HepG2 (cell line): ENCODE data around the gene TMBIM1. TPM values are rescaled to one million over a fixed set of nuclear protein-coding genes. Genes with fewer than 3 reads are reported as not detected.

Source experiments
- ASH2L ChIP-seq: fragments of 300-600, 200-600 bp; sonication (generic); IDR thresholded peaks from 2 replicates; pipeline ENCODE4 v1.7.0; 2017; ENCODE audit warnings: low read depth, mild to moderate bottlenecking, moderate library complexity, mixed read lengths, low read length; ENCODE audit not compliant: insufficient read length
- EHMT2 ChIP-seq: fragments of 200-600 bp; sonication (generic); IDR thresholded peaks from 2 replicates; pipeline ENCODE4 v1.7.0; 2017; ENCODE audit warnings: antibody characterized with exemption, low read depth, low read length, borderline replicate concordance
- FOXK1 ChIP-seq: sonication (generic); formaldehyde crosslinking; IDR thresholded peaks from 2 replicates; pipeline ENCODE4 v1.4.0; 2020; ENCODE audit warnings: low read depth, missing genetic modification reagents, borderline replicate concordance
- KAT7 ChIP-seq: IDR thresholded peaks from 2 replicates; pipeline ENCODE4 v1.6.1; 2018; ENCODE audit warnings: borderline replicate concordance, missing compliant biosample characterization
- MXI1 ChIP-seq: IDR thresholded peaks from 3 replicates; pipeline ENCODE4 v1.6.1; 2012; ENCODE audit warnings: low read depth, low read length, inconsistent platforms, borderline replicate concordance
- PRDM10 ChIP-seq: sonication (generic); formaldehyde crosslinking; IDR thresholded peaks from 2 replicates; pipeline ENCODE4 v1.4.0; 2020; ENCODE audit warnings: low read depth, missing genetic modification reagents
- UBTF ChIP-seq: sonication (generic); formaldehyde crosslinking; IDR thresholded peaks from 2 replicates; pipeline ENCODE4 v1.4.0; 2020; ENCODE audit warnings: mild to moderate bottlenecking, missing genetic modification reagents
- YEATS4 ChIP-seq: sonication (generic); formaldehyde crosslinking; IDR thresholded peaks from 2 replicates; pipeline ENCODE4 v1.4.0; 2020; ENCODE audit warnings: missing genetic modification reagents, borderline replicate concordance
- ZC3H13 ChIP-seq: sonication (generic); formaldehyde crosslinking; IDR thresholded peaks from 2 replicates; pipeline ENCODE4 v1.8.1; 2023; ENCODE audit warnings: mild to moderate bottlenecking, missing genetic modification reagents, moderate library complexity
- ZNF362 ChIP-seq: sonication (generic); formaldehyde crosslinking; IDR thresholded peaks from 2 replicates; pipeline ENCODE4 v1.4.0; 2020; ENCODE audit warnings: missing genetic modification reagents, mild to moderate bottlenecking, borderline replicate concordance
- ZNF496 ChIP-seq: sonication (generic); formaldehyde crosslinking; IDR thresholded peaks from 2 replicates; pipeline ENCODE4 v1.8.1; 2023; ENCODE audit warnings: mild to moderate bottlenecking, moderate library complexity, missing genetic modification reagents; ENCODE audit not compliant: insufficient replicate concordance
- ZNF530 ChIP-seq: sonication (generic); formaldehyde crosslinking; IDR thresholded peaks from 2 replicates; pipeline ENCODE4 v1.5.0; 2020; ENCODE audit warnings: low read depth, mild to moderate bottlenecking, missing genetic modification reagents
- ZNF710 ChIP-seq: sonication (generic); formaldehyde crosslinking; IDR thresholded peaks from 2 replicates; pipeline ENCODE4 v1.5.0; 2020; ENCODE audit warnings: mild to moderate bottlenecking, missing genetic modification reagents, borderline replicate concordance
- ZNF788 ChIP-seq: sonication (generic); formaldehyde crosslinking; IDR thresholded peaks from 2 replicates; pipeline ENCODE4 v1.5.0; 2020; ENCODE audit warnings: mild to moderate bottlenecking, missing genetic modification reagents, borderline replicate concordance
- polyA plus RNA-seq, 8 experiments: library from polyadenylated mRNA; depleted of rRNA in 3 of 8; stranded (reverse) in 7 of 8; unstranded in 1 of 8; fragments of >200 nt; fragmentation: Illumina TruSeq in 4 of 8; extraction: Trizol in 4 of 8; gene quantifications; 2 replicates each; pipeline versions ENCODE4 v1.2.1 to v1.2.3, GENCODE V29; 2011 to 2016; ENCODE audit warnings: low read depth in 4 of 8, missing spikeins in 1 of 8, mixed read lengths in 1 of 8; ENCODE audit not compliant: insufficient read depth in 1 of 8
- total RNA-seq, 5 experiments: library from RNA; depleted of rRNA; stranded (reverse); fragments of >200 nt; fragmentation: Illumina TruSeq; extraction: Trizol; gene quantifications; 2 replicates each; pipeline ENCODE4 v1.2.3, GENCODE V29; 2016; ENCODE audit warnings: low read depth in 1 of 5

The TMBIM1 gene
- total and polyA plus RNA-seq, 2 of the 13 experiments (the other 11 are each of a cell fraction or from before 2014, with no cell fraction given): 127 to 139 TPM

GRCh38 chr2:218301176-218301819 is 9.0 kb upstream of the TMBIM1 start (continued):
- TF ChIP-seq UBTF (0 out of 2 replicates have a peak, but pooled peaks have one; percentile 34), KAT7 (CRISPR knock-in tag) (peak; percentile 68; the same call in 1 of the 2 replicates), YEATS4 (CRISPR knock-in tag) (no peak), ZNF362 (CRISPR knock-in tag) (peak; percentile 43; the same call in 1 of the 2 replicates), ZNF710 (CRISPR knock-in tag) (no peak; the same call in 1 of the 2 replicates), ZNF788 (CRISPR knock-in tag) (peak; percentile 61; the same call in 1 of the 2 replicates), ZC3H13 (CRISPR knock-in tag) (no peak), ZNF530 (CRISPR knock-in tag) (no peak), PRDM10 (CRISPR knock-in tag) (peak; percentile 59; the same call in 1 of the 2 replicates), EHMT2 (peak; percentile 34; the same call in 1 of the 2 replicates), ZNF496 (CRISPR knock-in tag) (no peak), FOXK1 (CRISPR knock-in tag) (peak; percentile 67; the same call in 1 of the 2 replicates), ASH2L (peak; percentile 33), MXI1 (peak; percentile 33; the same call in 1 of the 3 replicates)
